IMR-90 (cell line): Measurements from ENCODE around the gene PLAC9. TPM values are rescaled to one million over a fixed set of nuclear protein-coding genes. Genes with fewer than 3 reads are reported as not detected.
A peak's percentile ranks its signal among the peaks of the same experiment; 100 is the strongest.

Experiments
- ATAC-seq: fragments of 200-7000 bp; cut with Tn5 transposase; 2 replicates; pipeline ENCODE4 v1.9.1; 2020; ENCODE audit warnings: low read depth, mild to moderate bottlenecking, moderate library complexity
- BruUV-seq: library from RNA; stranded (reverse); fragments of 400-500 nt; replicated peaks from 2 replicates; lab custom pipeline; 2021; lab: Mats Ljungman, UMichigan
- CTCF ChIA-PET: fragments of 300-600 bp; formaldehyde crosslinking; extraction: SDS; loops from one replicate; lab custom pipeline; 2021; ENCODE audit warnings: antibody characterized with exemption; lab: Yijun Ruan, JAX
- POLR2A ChIA-PET: fragments of 300-600 bp; sonication (Branson Sonifier 250); formaldehyde crosslinking; loops from one replicate; lab custom pipeline; 2022; ENCODE audit warnings: antibody characterized with exemption; ENCODE audit not compliant: unreplicated experiment; lab: Charles Lee
- DNase-seq: peaks from one replicate; pipeline ENCODE4 v3.0.0; 2013
- H2AFZ ChIP-seq: replicated peaks from 2 replicates; pipeline ENCODE3; 2013; ENCODE audit warnings: low read length, mild to moderate bottlenecking; ENCODE audit not compliant: poor library complexity
- H2AK5ac ChIP-seq: 2 replicates; pipeline ENCODE4 v1.6.1; 2013; ENCODE audit warnings: low read depth, low read length, inconsistent platforms
- H2AK9ac ChIP-seq: replicated peaks from 2 replicates; pipeline ENCODE3; 2013; ENCODE audit warnings: mild to moderate bottlenecking, low read depth, low read length, moderate library complexity; ENCODE audit not compliant: poor library complexity
- H2BK120ac ChIP-seq: 2 replicates; pipeline ENCODE4 v1.6.1; 2013; ENCODE audit warnings: low read depth, low read length, inconsistent platforms
- H2BK15ac ChIP-seq: 3 replicates; pipeline ENCODE4 v1.6.1; 2013; ENCODE audit warnings: low read depth, low read length, inconsistent platforms
- H2BK20ac ChIP-seq: 2 replicates; pipeline ENCODE4 v1.6.1; 2013; ENCODE audit warnings: low read depth, mild to moderate bottlenecking, inconsistent platforms, low read length, moderate library complexity
- H2BK5ac ChIP-seq: 2 replicates; pipeline ENCODE4 v1.6.1; 2013; ENCODE audit warnings: mild to moderate bottlenecking, low read depth, low read length, inconsistent platforms; ENCODE audit not compliant: poor library complexity, severe bottlenecking
- H3K14ac ChIP-seq: replicated peaks from 2 replicates; pipeline ENCODE4 v1.6.1; 2013; ENCODE audit warnings: low read depth, low read length, inconsistent platforms
- H3K18ac ChIP-seq: 2 replicates; pipeline ENCODE4 v1.6.1; 2013; ENCODE audit warnings: low read depth, low read length, control low read depth
- H3K23ac ChIP-seq: 2 replicates; pipeline ENCODE4 v1.6.1; 2013; ENCODE audit warnings: low read depth, low read length, inconsistent platforms
- H3K27ac ChIP-seq: 2 replicates; pipeline ENCODE4 v1.5.1; 2013; ENCODE audit warnings: mild to moderate bottlenecking, control low read depth, low read length; ENCODE audit not compliant: insufficient read depth
- H3K27me3 ChIP-seq: 2 replicates; pipeline ENCODE4 v1.6.1; 2013; ENCODE audit warnings: low read length; ENCODE audit not compliant: control insufficient read depth, insufficient read depth
- H3K36me3 ChIP-seq: 2 replicates; pipeline ENCODE4 v1.6.1; 2013; ENCODE audit warnings: low read length, mixed read lengths; ENCODE audit not compliant: control insufficient read depth, insufficient read depth
- H3K4ac ChIP-seq: 2 replicates; pipeline ENCODE4 v1.6.1; 2013; ENCODE audit warnings: low read depth, low read length, inconsistent platforms
- H3K4me1 ChIP-seq: 2 replicates; pipeline ENCODE4 v1.6.1; 2013; ENCODE audit warnings: low read length, mixed read lengths; ENCODE audit not compliant: control insufficient read depth, insufficient read depth
- H3K4me2 ChIP-seq: 2 replicates; pipeline ENCODE4 v1.6.1; 2013; ENCODE audit warnings: low read depth, mild to moderate bottlenecking, control low read depth, low read length, moderate library complexity
- H3K4me3 ChIP-seq: 2 replicates; pipeline ENCODE4 v1.5.1; 2013; ENCODE audit warnings: low read depth, mild to moderate bottlenecking, control low read depth, low read length, moderate library complexity; ENCODE audit not compliant: insufficient read depth
- H3K56ac ChIP-seq: 2 replicates; pipeline ENCODE4 v1.6.1; 2013; ENCODE audit warnings: low read length, inconsistent platforms; ENCODE audit not compliant: insufficient read depth; ENCODE audit errors: extremely low read depth
- H3K79me1 ChIP-seq, 2 experiments: 2 replicates each; pipeline ENCODE4 v1.6.1; 2013; ENCODE audit warnings: low read length in 2 of 2, inconsistent platforms in 1 of 2, low read depth in 1 of 2
- H3K9ac ChIP-seq: 2 replicates; pipeline ENCODE4 v1.6.1; 2013; ENCODE audit warnings: low read depth, low read length, control low read depth
- H3K9me1 ChIP-seq: 2 replicates; pipeline ENCODE4 v1.6.1; 2013; ENCODE audit warnings: low read length, inconsistent platforms; ENCODE audit not compliant: insufficient read depth
- H3K9me3 ChIP-seq: 2 replicates; pipeline ENCODE4 v1.6.1; 2013; ENCODE audit warnings: low read length; ENCODE audit not compliant: control insufficient read depth, insufficient read depth
- H4K20me1 ChIP-seq: 2 replicates; pipeline ENCODE4 v1.6.1; 2013; ENCODE audit warnings: low read length, inconsistent platforms; ENCODE audit not compliant: insufficient read depth
- H4K5ac ChIP-seq: 2 replicates; pipeline ENCODE4 v1.6.1; 2013; ENCODE audit warnings: mild to moderate bottlenecking, low read depth, low read length, control low read depth
- H4K8ac ChIP-seq, 2 experiments: 2 replicates each; pipeline ENCODE4 v1.6.1; 2013; ENCODE audit warnings: low read depth in 2 of 2, low read length in 2 of 2, control low read depth in 1 of 2, inconsistent platforms in 1 of 2
- H4K91ac ChIP-seq: 2 replicates; pipeline ENCODE4 v1.6.1; 2013; ENCODE audit warnings: low read depth, low read length, inconsistent platforms; ENCODE audit not compliant: insufficient read depth
- BHLHE40 ChIP-seq: fragments of 150-350 bp; IDR thresholded peaks from 2 replicates; pipeline ENCODE4 v1.6.1; 2016; ENCODE audit warnings: mild to moderate bottlenecking, low read depth, low read length
- CHD1 ChIP-seq: IDR thresholded peaks from 2 replicates; pipeline ENCODE4 v1.6.1; 2012; ENCODE audit warnings: low read depth, low read length, improper control_type of control experiment
- FOS ChIP-seq: fragments of 150-350 bp; IDR thresholded peaks from 2 replicates; pipeline ENCODE4 v1.6.1; 2016; ENCODE audit warnings: low read depth, low read length
- MAFK ChIP-seq: IDR thresholded peaks from 2 replicates; pipeline ENCODE4 v1.6.1; 2012; ENCODE audit warnings: low read depth, low read length, improper control_type of control experiment
- MAZ ChIP-seq: IDR thresholded peaks from 2 replicates; pipeline ENCODE4 v1.6.1; 2012; ENCODE audit warnings: low read depth, mild to moderate bottlenecking, low read length, improper control_type of control experiment, moderate library complexity, borderline replicate concordance
- MXI1 ChIP-seq: IDR thresholded peaks from 2 replicates; pipeline ENCODE4 v1.6.1; 2012; ENCODE audit warnings: low read depth, mild to moderate bottlenecking, low read length, moderate library complexity, borderline replicate concordance
- NFE2L2 ChIP-seq: fragments of 150-350 bp; IDR thresholded peaks from 2 replicates; pipeline ENCODE4 v1.6.1; 2016; ENCODE audit warnings: low read depth, mild to moderate bottlenecking, low read length
- POLR2A ChIP-seq: IDR thresholded peaks from 2 replicates; pipeline ENCODE4 v1.6.1; 2012; ENCODE audit warnings: mild to moderate bottlenecking, low read depth, low read length
- RAD21 ChIP-seq: IDR thresholded peaks from 2 replicates; pipeline ENCODE4 v1.6.1; 2012; ENCODE audit warnings: low read length, improper control_type of control experiment
- RCOR1 ChIP-seq: IDR thresholded peaks from 2 replicates; pipeline ENCODE4 v1.6.1; 2012; ENCODE audit warnings: mild to moderate bottlenecking, low read length, improper control_type of control experiment; ENCODE audit not compliant: insufficient replicate concordance
- WGBS, 2 experiments: methylation state at CpG; one replicate each; pipeline versions ENCODE4 v1.1.5 to v1.1.7; 2013; ENCODE audit warnings: missing lambda C conversion rate in 2 of 2; ENCODE audit not compliant: insufficient read length in 1 of 2; ENCODE audit errors: extremely low coverage in 2 of 2; 5-methylcytosine and 5-hydroxymethylcytosine counted together
- dilution Hi-C: fragments of 300-500 bp; cut with HindIII; formaldehyde crosslinking; loops from one replicate; pipeline ENCODE4 v1.14.3; 2018; ENCODE audit warnings: low sequenced_read_pairs; ENCODE audit not compliant: unreplicated experiment
- in situ Hi-C: fragments of 300-500 bp; cut with MboI; formaldehyde crosslinking; loops from 3 replicates; pipeline ENCODE4 v1.14.3; 2019; ENCODE audit warnings: low sequenced_read_pairs, inconsistent platforms, mixed read lengths
- intact Hi-C: fragments of 100-400 bp; cut with micrococcal nuclease; formaldehyde crosslinking; loops from 2 replicates; pipeline ENCODE4 v1.10.0; 2022
- polyA plus RNA-seq, 3 experiments: library from polyadenylated mRNA; depleted of rRNA; stranded (reverse); fragments of >200 nt; gene quantifications; 2 replicates each; pipeline ENCODE4 v1.2.3, GENCODE V29; 2012; ENCODE audit warnings: low replicate concordance in 1 of 3
- total RNA-seq: library from RNA; depleted of rRNA; stranded (reverse); fragments of >200 nt; gene quantifications from 2 replicates; pipeline ENCODE4 v1.2.3, GENCODE V29; 2012
- TF ChIP-seq, protein P1 (sequence below): conservative IDR thresholded peaks from 2 replicates; pipeline ENCODE4 v1.5.1; 2012; ENCODE audit warnings: mild to moderate bottlenecking, low read depth, low read length, improper control_type of control experiment
- TF ChIP-seq, protein P2 (sequence below): fragments of 150-350 bp; IDR thresholded peaks from 2 replicates; pipeline ENCODE4 v1.6.1; 2017; ENCODE audit warnings: mild to moderate bottlenecking, antibody characterized with exemption, low read length, low read depth

Gene PLAC9
- total and polyA plus RNA-seq, 2 of the 4 experiments (the other 2 are of a cell fraction), result 1.6 to 12.2 TPM

DNA sequence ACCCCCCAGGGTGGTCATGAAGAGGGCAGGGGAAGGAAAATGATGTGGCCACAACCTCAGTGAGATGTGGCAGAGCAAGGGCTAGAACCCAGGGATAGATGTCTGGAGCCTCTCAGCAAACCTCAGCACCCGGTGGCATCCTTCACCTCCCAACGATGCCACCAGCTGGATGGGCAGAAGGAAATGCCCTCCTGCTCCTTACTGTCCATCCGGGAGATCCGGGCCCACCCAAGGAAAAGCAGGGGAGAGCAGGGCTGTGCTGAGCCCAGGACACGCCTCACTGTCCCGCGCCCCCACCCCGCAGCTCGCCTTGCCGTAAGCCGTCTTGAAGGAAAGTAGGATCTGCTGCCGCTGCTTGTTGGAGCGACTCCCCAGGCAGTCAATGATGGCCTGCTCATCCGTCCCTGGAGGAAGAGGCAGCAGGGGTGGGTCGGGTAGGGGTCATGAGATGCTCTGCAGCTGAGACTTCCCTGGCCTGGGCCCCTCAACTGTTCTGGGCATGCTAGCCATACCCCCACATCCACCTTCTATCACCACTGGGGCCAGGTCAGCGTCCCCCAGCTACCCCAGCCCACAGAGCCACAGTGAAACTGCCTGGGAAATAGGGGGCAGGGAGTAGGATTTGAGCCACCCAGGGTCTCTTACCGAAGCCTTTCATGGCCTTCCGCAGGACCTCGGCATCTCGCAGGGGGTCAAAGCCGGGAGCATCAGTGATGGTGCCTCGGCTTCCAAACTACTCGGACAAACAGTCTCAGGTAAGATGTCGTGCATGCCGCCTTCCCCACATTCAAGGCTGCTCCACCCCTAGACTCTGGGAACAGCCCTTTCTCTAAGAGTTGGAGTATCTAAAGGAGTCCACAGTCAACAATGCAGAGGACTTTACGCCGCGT, 34.3 kb downstream of the PLAC9 start:
- H3K9ac ChIP-seq, result no peak overlapping the region

More for the DNA sequence above, 34.3 kb downstream of the PLAC9 start:
- TF ChIP-seq RAD21 (no peak), FOS (no peak), NFE2L2 (no peak), BHLHE40 (no peak), CHD1 (no peak), MAFK (no peak), MAZ (no peak), RCOR1 (no peak), MXI1 (no peak), POLR2A (no peak)
- TF ChIP-seq, protein P1, sequence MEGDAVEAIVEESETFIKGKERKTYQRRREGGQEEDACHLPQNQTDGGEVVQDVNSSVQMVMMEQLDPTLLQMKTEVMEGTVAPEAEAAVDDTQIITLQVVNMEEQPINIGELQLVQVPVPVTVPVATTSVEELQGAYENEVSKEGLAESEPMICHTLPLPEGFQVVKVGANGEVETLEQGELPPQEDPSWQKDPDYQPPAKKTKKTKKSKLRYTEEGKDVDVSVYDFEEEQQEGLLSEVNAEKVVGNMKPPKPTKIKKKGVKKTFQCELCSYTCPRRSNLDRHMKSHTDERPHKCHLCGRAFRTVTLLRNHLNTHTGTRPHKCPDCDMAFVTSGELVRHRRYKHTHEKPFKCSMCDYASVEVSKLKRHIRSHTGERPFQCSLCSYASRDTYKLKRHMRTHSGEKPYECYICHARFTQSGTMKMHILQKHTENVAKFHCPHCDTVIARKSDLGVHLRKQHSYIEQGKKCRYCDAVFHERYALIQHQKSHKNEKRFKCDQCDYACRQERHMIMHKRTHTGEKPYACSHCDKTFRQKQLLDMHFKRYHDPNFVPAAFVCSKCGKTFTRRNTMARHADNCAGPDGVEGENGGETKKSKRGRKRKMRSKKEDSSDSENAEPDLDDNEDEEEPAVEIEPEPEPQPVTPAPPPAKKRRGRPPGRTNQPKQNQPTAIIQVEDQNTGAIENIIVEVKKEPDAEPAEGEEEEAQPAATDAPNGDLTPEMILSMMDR, result no peak
- TF ChIP-seq, protein P2, sequence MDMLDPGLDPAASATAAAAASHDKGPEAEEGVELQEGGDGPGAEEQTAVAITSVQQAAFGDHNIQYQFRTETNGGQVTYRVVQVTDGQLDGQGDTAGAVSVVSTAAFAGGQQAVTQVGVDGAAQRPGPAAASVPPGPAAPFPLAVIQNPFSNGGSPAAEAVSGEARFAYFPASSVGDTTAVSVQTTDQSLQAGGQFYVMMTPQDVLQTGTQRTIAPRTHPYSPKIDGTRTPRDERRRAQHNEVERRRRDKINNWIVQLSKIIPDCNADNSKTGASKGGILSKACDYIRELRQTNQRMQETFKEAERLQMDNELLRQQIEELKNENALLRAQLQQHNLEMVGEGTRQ, result no peak
- H4K8ac ChIP-seq, result peak overlapping the region; percentile 56 to 78; a peak in 3 of 4 replicates
- in situ Hi-C loops (loop anchor here (25.0 kb wide), 1 partner anchor 295 kb away; the partner anchor contains the start of gene TSPAN14), dilution Hi-C loops (no loop called here), intact Hi-C loops (no loop called here)
- DNase-seq, result no peak
- H3K9me1 ChIP-seq, result peaks cover 49% of the 10 kb centered on the region
- no peak overlapping the region for H3K18ac ChIP-seq
- no peak overlapping the region for H3K4me3 ChIP-seq
- H4K5ac ChIP-seq, result no peak overlapping the region
- H3K56ac ChIP-seq, result 0 out of 2 replicates have a peak overlapping the region, but pooled peaks have one; percentile 9
- H2AK9ac ChIP-seq, result peak overlapping the region; percentile 60
- no peak for ATAC-seq
- H4K20me1 ChIP-seq, result peaks cover 16% of the 10 kb centered on the region
- peak overlapping the region; percentile 91 for H4K91ac ChIP-seq
- H3K27me3 ChIP-seq, result no peaks in the 10 kb centered on the region
- CTCF ChIA-PET, result no interaction called here
- H2BK120ac ChIP-seq, result peak overlapping the region; percentile 93
- H3K36me3 ChIP-seq, result peaks cover 59% of the 10 kb centered on the region
- H3K4me1 ChIP-seq, result peaks cover 34% of the 10 kb centered on the region
- peak overlapping the region; percentile 98 for H3K4ac ChIP-seq
- peak overlapping the region; percentile 66 for H3K27ac ChIP-seq
- peak overlapping the region; percentile 17 for H2AFZ ChIP-seq
- H2BK5ac ChIP-seq, result peak overlapping the region; percentile 46
- peak overlapping the region; percentile 93 for H2BK20ac ChIP-seq
- no TSS peak for BruUV-seq
- peak overlapping the region; percentile 97 for H2AK5ac ChIP-seq
- peaks cover 20 to 98% of the 10 kb centered on the region in 2 experiments for H3K79me1 ChIP-seq
- no peaks in the 10 kb centered on the region for H3K9me3 ChIP-seq
- H3K4me2 ChIP-seq, result no peak overlapping the region
- peak overlapping the region; percentile 96; the same call in 2 of the 3 replicates for H2BK15ac ChIP-seq
- POLR2A ChIA-PET, result no interaction called here
- peak overlapping the region; percentile 95 for H3K14ac ChIP-seq
- H3K23ac ChIP-seq, result peak overlapping the region; percentile 94
- WGBS, 2 experiments, result 94% methylated on average over 8 of the region's 28 CpGs; no CpG with 5 or more reads in 1 of the 2 experiments
